CD4-positive, alpha-beta T cell (primary cell): ENCODE measurements around the gene GNA12. TPM values are rescaled to one million over a fixed set of nuclear protein-coding genes. Genes with fewer than 3 reads are reported as not detected.

Source experiments
- ATAC-seq: fragments of 200-7000 bp; cut with Tn5 transposase; one replicate; pipeline ENCODE4 v1.10.0; 2022; ENCODE audit warnings: mild to moderate bottlenecking; ENCODE audit not compliant: poor library complexity
- CTCF ChIA-PET: fragments of 350-600 bp; sonication (Branson Sonifier 250); formaldehyde crosslinking; loops from one replicate; lab custom pipeline; 2021; ENCODE audit warnings: antibody characterized with exemption, inconsistent platforms; lab: Charles Lee
- POLR2A ChIA-PET: fragments of 350-600 bp; sonication (Branson Sonifier 250); formaldehyde crosslinking; loops from one replicate; lab custom pipeline; 2021; ENCODE audit warnings: antibody characterized with exemption, inconsistent platforms; lab: Charles Lee
- DNase-seq, 14 experiments: peaks; one replicate each; pipeline ENCODE4 v3.0.0-alpha.2; 2013 to 2020; ENCODE audit warnings: mixed read lengths in 2 of 14
- H3K27ac ChIP-seq, 2 donors: one replicate each; pipeline versions ENCODE4 v1.5.1 to v1.7.0; 2013; ENCODE audit warnings: low read length in 2 of 2, low read depth in 1 of 2, mild to moderate bottlenecking in 1 of 2
- H3K27me3 ChIP-seq, 2 experiments: 1 replicate in 1 of 2; 2 replicates in 1 of 2; pipeline versions ENCODE4 v1.6.1 to v1.7.0; 2013; ENCODE audit warnings: low read length in 2 of 2, control low read depth in 1 of 2, mild to moderate bottlenecking in 1 of 2, moderate library complexity in 1 of 2; ENCODE audit not compliant: insufficient read depth in 2 of 2, control insufficient read depth in 1 of 2
- H3K36me3 ChIP-seq: one replicate; pipeline ENCODE4 v1.6.1; 2013; ENCODE audit warnings: low read length, control low read depth; ENCODE audit not compliant: insufficient read depth
- H3K4me1 ChIP-seq: one replicate; pipeline ENCODE4 v1.6.1; 2013; ENCODE audit warnings: low read length, control low read depth; ENCODE audit not compliant: insufficient read depth
- H3K4me3 ChIP-seq: one replicate; pipeline ENCODE4 v1.5.1; 2013; ENCODE audit warnings: mild to moderate bottlenecking, low read length, moderate library complexity
- H3K9me3 ChIP-seq, 2 experiments: 1 replicate in 1 of 2; 2 replicates in 1 of 2; pipeline versions ENCODE4 v1.6.1 to v1.7.0; 2013; ENCODE audit warnings: low read length in 2 of 2, mild to moderate bottlenecking in 2 of 2, control low read depth in 1 of 2, moderate library complexity in 1 of 2; ENCODE audit not compliant: control insufficient read depth in 1 of 2, insufficient read depth in 1 of 2
- H3K27ac Mint-ChIP-seq: one replicate; pipeline ENCODE4 v1.8.0; 2020; ENCODE audit warnings: mixed read lengths
- H3K27me3 Mint-ChIP-seq: one replicate; pipeline ENCODE4 v1.8.0; 2021; ENCODE audit warnings: mixed read lengths
- H3K36me3 Mint-ChIP-seq: one replicate; pipeline ENCODE4 v1.8.0; 2021; ENCODE audit warnings: low read depth, mixed read lengths
- H3K4me1 Mint-ChIP-seq: one replicate; pipeline ENCODE4 v1.8.0; 2021; ENCODE audit warnings: low read depth, mixed read lengths
- H3K4me3 Mint-ChIP-seq: one replicate; pipeline ENCODE4 v1.8.0; 2020; ENCODE audit warnings: mild to moderate bottlenecking, mixed read lengths
- H3K9me3 Mint-ChIP-seq: one replicate; pipeline ENCODE4 v1.8.0; 2020; ENCODE audit warnings: mixed read lengths
- intact Hi-C, 2 experiments: fragments of 100-400 bp; cut with DNase I in 1 of 2; cut with micrococcal nuclease in 1 of 2; formaldehyde crosslinking; loops; one replicate each; pipeline versions ENCODE4 v1.15.1 to v1.9.0; 2023 to 2025; cut with DNase I, micrococcal nuclease
- total RNA-seq, 174 experiments: library from RNA in 2 of 174; stranded (reverse) in 2 of 174; gene quantifications; one replicate each; pipeline ENCODE4 v1.2.3 and lab custom pipeline; 2021 to 2026
- TF ChIP-seq, protein P1 (sequence below): fragments of 200-600 bp; IDR thresholded peaks from one replicate; pipeline ENCODE4 v1.8.0; 2022; ENCODE audit warnings: antibody characterized with exemption, mild to moderate bottlenecking

Gene GNA12
- total RNA-seq, 2 experiments from 2014 or later: 16.0 to 16.1 TPM

DNA sequence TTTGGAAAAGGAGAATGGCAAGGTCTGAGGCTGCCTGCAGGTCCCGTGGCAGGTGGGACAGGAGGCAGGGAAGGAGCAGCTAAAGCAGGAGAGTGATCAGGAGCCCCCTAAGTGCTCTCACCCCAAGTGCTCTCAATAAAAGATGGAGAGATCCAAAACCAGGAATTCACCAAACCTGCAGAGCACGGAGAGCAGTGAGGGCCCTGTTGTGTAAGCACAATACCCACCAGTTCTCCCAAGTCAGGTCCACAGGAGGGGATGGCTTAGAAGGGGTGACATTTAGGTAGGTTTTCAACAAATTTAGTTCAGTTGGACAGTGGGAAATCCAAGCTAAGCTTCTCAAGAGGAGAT lies 40.8 kb downstream of the GNA12 start:
- Histone ChIP-seq H3K36me3 (no peaks in the 10 kb centered on the region), H3K9me3 (no peaks in the 10 kb centered on the region), H3K27ac (no peak overlapping the region), H3K27me3 (no peaks in the 10 kb centered on the region), H3K4me1 (peaks cover 10% of the 10 kb centered on the region), H3K4me3 (no peak overlapping the region)
- intact Hi-C loops: no loop called here
- peaks cover 66% of the 10 kb centered on the region for H3K4me1 Mint-ChIP-seq
- POLR2A ChIA-PET: no interaction called here
- TF ChIP-seq, protein P1, sequence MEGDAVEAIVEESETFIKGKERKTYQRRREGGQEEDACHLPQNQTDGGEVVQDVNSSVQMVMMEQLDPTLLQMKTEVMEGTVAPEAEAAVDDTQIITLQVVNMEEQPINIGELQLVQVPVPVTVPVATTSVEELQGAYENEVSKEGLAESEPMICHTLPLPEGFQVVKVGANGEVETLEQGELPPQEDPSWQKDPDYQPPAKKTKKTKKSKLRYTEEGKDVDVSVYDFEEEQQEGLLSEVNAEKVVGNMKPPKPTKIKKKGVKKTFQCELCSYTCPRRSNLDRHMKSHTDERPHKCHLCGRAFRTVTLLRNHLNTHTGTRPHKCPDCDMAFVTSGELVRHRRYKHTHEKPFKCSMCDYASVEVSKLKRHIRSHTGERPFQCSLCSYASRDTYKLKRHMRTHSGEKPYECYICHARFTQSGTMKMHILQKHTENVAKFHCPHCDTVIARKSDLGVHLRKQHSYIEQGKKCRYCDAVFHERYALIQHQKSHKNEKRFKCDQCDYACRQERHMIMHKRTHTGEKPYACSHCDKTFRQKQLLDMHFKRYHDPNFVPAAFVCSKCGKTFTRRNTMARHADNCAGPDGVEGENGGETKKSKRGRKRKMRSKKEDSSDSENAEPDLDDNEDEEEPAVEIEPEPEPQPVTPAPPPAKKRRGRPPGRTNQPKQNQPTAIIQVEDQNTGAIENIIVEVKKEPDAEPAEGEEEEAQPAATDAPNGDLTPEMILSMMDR: no peak
- no peaks in the 10 kb centered on the region for H3K27me3 Mint-ChIP-seq
- no peak for DNase-seq
- no peak overlapping the region for H3K4me3 Mint-ChIP-seq
- no peak for ATAC-seq
- H3K36me3 Mint-ChIP-seq: no peaks in the 10 kb centered on the region
- no peaks in the 10 kb centered on the region for H3K9me3 Mint-ChIP-seq
- CTCF ChIA-PET: interaction anchor here (1.1 kb wide), 1 partner anchor 8 kb away, joined by 3 read pairs; no protein-coding TSS in a partner anchor
- no peak overlapping the region for H3K27ac Mint-ChIP-seq

GRCh38 chr7:2802504-2803341 lies 41.4 kb downstream of the GNA12 start:
- TF ChIP-seq, protein P1: no peak
- Histone ChIP-seq H3K4me1 (peaks cover 10% of the 10 kb centered on the region), H3K27ac (no peak overlapping the region), H3K4me3 (no peak overlapping the region), H3K9me3 (no peaks in the 10 kb centered on the region), H3K36me3 (no peaks in the 10 kb centered on the region), H3K27me3 (no peaks in the 10 kb centered on the region)
- ATAC-seq (no peak), DNase-seq (no peak)
- Mint-ChIP-seq H3K27me3 (no peaks in the 10 kb centered on the region), H3K36me3 (no peaks in the 10 kb centered on the region), H3K9me3 (no peaks in the 10 kb centered on the region), H3K27ac (no peak overlapping the region), H3K4me3 (no peak overlapping the region), H3K4me1 (peaks cover 71% of the 10 kb centered on the region)
- ChIA-PET CTCF (interaction anchor here (1.1 kb wide), 1 partner anchor 8 kb away, joined by 3 read pairs; no protein-coding TSS in a partner anchor), POLR2A (interaction anchor here (0.7 kb wide), 1 partner anchor 21 kb away, joined by 3 read pairs; no protein-coding TSS in a partner anchor)
- intact Hi-C loops: no loop called here

GRCh38 chr7:2802101-2802500 lies 42.0 kb downstream of the GNA12 start:
- intact Hi-C loops: no loop called here
- TF ChIP-seq, protein P1: no peak
- Histone ChIP-seq H3K27ac (no peak overlapping the region), H3K36me3 (no peaks in the 10 kb centered on the region), H3K27me3 (no peaks in the 10 kb centered on the region), H3K4me1 (peaks cover 10% of the 10 kb centered on the region), H3K9me3 (no peaks in the 10 kb centered on the region), H3K4me3 (no peak overlapping the region)
- ChIA-PET POLR2A (interaction anchor here (0.7 kb wide), 1 partner anchor 22 kb away, joined by 3 read pairs; no protein-coding TSS in a partner anchor), CTCF (no interaction called here)
- Mint-ChIP-seq H3K4me3 (no peak overlapping the region), H3K36me3 (no peaks in the 10 kb centered on the region), H3K9me3 (no peaks in the 10 kb centered on the region), H3K27me3 (no peaks in the 10 kb centered on the region), H3K4me1 (peaks cover 73% of the 10 kb centered on the region), H3K27ac (no peak overlapping the region)
- no peak for ATAC-seq
- DNase-seq: no peak
